HG02759 (cell line): ENCODE measurements around the gene CD164L2.
"Not testable (repeated sequence)": the region's sequence is repeated elsewhere in the genome, so short reads cannot be mapped to it uniquely, and the experiment has no call there.

ENCODE experiments used
- ATAC-seq: cut with Tn5 transposase; IDR thresholded peaks from one replicate; pipeline ENCODE4 v1.9.1; 2021; ENCODE audit warnings: mild to moderate bottlenecking, moderate library complexity; ENCODE audit not compliant: unreplicated experiment

CD164L2 gene

DNA sequence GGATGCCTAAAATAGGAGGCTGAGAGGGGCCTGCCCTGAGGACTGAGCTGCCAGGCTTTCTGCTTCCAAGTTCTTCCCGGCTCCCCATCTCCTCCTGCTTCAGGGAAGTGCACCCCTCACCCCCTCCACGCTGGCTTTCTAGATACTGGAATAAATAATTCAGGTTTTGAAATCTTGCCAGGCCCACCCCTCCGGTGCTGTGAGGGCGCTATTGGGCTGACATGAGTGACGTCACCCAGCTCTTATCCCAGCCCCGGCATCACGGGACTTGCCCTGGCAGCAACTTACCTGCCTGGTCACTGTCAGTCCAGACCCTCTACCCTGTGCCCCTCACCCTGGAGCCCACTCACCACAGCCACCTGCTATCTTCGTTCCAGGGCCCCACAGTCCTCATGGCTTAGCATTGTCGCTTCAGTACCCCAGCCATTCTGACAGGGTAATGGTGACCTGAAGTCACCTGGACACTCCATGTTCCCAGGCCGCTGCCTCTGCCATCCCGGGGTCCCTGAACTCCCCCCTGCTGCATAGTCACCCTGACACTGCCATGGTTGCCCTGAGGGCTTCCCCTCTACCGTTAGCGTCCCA lies 8.5 kb upstream of the CD164L2 start:
- ATAC-seq = no peak

DNA sequence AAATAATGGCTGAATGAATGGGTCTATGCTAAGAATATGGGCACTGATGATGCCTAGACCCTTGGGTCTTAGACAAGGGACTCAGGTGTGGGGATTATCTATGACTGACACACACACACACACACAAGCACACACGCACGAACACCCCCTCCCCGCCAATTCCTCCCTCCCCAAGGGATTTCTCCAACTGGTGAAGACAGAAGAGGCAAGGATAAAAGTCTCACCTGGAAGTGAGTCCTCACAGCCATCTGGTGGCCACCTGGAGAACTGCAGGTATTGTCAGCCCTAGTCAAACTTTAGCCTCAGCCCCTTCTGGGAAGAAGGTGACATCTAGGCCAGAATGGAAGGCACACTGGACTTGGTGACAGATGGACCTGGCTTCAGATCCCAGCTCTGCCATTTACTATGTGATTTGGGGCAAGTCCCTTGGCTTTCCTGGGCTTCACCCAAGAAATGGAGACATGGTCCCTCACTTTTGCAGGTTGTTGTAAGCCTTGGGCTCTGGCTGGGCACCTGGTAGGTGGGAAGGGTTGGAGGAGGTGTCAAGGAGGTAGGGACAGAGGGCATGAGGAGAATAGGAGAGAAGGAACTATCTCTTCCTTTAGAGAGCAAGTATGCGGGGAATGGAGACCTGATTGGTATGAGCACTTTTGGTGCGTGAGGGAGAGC lies 5.3 kb upstream of the CD164L2 start:
- ATAC-seq = no peak

- not testable (repeated sequence) for ATAC-seq
Measured at GRCh38 chr1:27384797-27385196, 1.7 kb upstream of the CD164L2 start.

- no peak for ATAC-seq
Measured at GRCh38 chr1:27383661-27384060, 528 bp upstream of the CD164L2 start.

DNA sequence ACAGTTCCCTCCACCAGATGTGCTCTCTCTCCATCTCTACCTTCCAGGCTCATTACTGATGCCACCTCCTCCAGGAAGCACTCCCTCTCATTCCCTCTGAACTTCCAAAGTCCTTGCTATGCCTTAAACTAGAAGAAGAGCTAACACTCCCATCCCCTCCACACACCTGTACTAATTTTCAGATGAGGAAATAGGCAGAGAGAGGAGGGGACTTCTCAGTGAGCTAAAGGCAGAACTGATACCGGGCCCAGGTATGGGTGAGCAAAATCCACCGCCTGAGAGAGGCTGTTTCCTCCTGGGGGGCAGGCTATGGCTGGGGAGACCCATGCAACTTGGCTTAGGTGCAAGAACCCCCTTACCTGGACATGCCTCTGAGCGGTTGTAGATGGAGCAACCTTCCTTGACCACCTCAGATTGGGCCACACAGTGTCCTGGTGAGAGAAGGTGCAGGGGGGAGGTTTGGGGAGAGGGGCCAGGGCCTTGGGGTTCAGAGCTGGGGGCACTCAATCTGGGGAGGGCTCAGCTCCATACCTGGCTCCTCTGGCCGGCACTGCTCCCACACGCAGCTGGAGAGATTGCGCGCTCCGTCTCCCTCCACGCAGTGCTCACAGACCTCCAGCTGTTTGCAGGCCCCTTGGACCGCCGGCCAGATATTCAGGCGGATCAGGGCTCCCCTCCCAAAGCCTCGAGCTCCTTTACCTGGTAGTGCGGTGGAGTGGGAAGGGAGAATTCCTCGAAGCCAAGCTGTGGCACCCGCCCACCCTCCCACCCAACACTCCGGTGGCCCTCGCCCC lies 967 bp downstream of the CD164L2 start:
- no peak for ATAC-seq

- ATAC-seq = no peak
Measured at GRCh38 chr1:27380766-27381733, 2.1 kb downstream of the CD164L2 start.

GRCh38 chr1:27380224-27380623 lies 2.9 kb downstream of the CD164L2 start:
- no peak for ATAC-seq

GRCh38 chr1:27379564-27380122 lies 3.5 kb downstream of the CD164L2 start:
- ATAC-seq = no peak

DNA sequence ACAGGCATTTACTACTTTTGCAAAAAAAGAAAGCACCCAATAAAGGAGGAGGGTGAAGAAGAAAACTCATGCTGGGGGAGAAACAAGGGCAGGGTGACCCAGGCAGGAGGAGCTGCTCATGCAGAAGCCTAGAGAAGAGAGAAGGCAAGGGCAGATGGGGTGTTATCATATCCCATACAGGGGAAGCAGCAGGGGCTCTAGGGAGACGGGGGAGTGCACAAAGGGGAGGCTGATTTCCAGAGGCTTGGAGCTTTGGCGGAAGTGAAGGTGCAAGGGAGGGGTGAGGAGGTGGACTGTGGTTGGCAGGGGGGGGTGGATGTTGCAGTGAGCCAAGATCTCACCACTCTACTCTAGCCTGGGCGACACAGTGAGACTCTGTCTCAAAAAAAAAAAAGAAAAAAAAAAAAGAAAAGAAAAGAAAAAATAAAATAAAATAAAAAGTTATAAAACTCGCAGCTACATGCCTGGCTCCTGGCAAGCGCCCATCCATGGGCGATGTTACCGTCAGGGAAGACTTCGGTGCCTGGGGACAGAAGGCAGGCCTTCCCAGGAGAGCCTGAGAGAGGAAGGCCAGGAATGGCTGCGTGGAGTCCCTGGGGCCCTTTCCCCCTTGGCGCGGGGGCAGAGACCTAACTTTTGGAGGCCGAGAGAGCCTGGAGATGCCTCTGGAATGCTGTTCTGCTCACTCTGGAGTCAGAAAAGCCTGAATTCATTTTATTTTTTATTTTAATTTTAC lies 5.2 kb downstream of the CD164L2 start:
- ATAC-seq = no peak

DNA sequence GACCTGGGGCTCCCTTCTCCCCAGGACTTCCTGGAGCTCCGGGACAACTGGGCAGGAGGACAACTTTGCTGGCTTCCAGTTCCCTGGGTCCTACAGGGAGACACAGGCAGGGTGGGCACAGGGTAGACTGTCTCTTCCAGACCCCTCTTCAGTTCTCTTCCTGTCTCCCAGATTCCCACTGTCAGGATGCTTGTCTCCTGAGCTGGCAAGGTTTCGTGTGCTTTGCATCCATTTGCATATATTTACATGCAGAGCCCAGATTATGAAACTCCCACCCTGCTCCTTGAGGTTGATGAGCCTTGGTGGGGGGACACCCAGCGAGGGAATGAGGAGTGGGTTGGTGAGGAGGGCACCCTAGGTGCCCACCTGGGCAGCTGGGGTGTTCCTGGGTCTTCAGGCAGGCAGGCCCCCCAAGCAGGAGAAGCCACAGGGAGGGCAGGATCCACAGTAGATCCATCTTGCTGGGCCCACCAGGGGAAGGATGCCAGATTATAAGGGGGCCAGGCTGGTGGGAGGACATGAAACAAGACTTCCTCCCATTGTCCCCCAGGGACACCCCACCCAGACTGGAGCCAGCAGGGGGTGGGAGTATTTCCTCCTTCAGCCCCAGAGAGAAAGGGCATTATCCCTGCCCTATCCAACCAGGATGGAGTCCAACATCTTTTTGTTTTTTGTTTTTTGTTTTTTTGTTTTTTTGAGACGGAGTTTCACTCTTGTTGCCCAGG lies 8.6 kb downstream of the CD164L2 start, which contains the start of gene FCN3:
FCN3 (minus strand) TSS at position 463 of the 725 bp plus-strand sequence; CDS start at position 457, 6 bp downstream.
- ATAC-seq = no peak

GRCh38 chr1:27372808-27373690 lies 10.1 kb downstream of the CD164L2 start:
- ATAC-seq = no peak

- ATAC-seq = no peak
Measured at GRCh38 chr1:27372022-27372807, 10.9 kb downstream of the CD164L2 start.

DNA sequence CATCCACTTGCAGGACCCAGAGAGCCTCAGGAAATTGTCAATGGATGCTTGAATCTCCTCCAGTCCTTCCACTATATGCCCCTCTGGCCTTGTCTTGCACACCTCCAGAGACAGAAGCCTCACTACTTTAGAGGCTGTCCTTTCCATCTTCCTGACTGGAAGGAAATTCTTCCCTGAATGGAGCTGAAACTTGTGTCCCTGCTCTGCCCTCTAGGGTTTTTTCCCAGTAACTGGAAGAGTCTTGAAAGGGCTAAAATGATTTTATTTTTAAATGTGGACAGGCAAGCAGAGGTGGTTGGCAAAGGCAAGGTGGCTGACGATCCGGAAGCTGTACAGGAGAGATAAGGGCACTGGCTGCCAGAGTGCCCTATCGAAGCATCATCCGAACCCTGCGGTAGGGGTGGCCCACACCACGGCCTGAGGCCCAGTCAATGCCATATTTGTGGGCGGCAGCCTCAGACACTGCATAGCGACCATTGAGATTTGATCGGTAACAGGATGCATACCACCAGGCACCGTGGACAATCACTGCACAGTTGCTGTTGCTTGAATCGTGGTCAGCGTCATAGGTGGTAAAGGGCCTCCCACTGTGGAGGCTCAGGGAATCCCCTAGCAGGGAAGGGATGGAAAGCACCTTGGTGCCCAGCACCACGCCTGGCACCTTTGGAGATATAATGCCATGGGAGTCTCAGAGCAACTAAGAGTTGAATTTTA lies 14.1 kb downstream of the CD164L2 start:
- no peak for ATAC-seq

GRCh38 chr1:27367160-27367650 lies 15.9 kb downstream of the CD164L2 start:
- no peak for ATAC-seq

DNA sequence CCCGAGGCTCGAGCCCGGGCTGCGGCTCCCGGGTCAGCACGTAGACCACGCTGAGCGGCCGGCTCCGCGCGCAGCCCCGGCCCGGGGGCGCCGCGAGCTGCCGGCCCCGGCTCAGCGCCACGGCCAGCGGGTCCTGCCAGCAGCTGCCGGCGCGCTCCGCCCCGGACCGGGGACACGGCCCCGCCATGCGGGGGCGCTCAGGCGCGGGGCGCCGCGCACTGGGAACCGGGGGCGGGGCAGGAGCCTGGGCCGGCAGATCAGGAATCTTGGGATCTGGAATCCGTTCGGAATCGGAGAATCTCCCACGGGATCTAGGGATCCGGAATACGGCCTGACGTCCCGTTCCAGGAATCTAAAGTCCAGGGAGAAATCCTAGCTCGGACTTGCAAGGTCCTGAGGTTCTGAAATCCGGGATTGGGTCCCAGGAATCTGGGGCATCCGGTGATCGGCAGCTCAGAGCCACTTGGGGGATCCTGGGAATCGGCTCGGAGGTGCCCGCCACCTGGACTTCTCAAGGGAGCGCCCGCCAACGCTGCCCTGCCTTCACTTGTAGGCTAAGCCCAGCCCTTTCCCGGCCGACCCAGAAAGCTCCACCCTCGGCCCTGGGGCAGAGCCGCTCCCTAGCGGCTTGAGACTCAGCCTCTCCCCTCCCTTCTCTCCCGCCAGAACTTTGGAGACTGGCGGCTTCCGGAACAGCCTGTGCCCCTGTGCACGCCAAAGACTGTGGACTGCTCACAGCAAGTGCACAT lies 16.5 kb downstream of the CD164L2 start, which contains the start of gene MAP3K6:
MAP3K6 (minus strand) TSS at position 551 of the 749 bp plus-strand sequence; CDS start at position 187, 364 bp downstream.
- peak; percentile 46 for ATAC-seq

- peak; percentile 44 for ATAC-seq
Measured at GRCh38 chr1:27366113-27366410, 17.1 kb downstream of the CD164L2 start.
